Liver (tissue), 3 donors: ENCODE data around the gene NHERF2.

ENCODE experiments used
- GABPA ChIP-seq, 2 donors: IDR thresholded peaks in 1 of 2; conservative IDR thresholded peaks in 1 of 2; 2 replicates each; pipeline ENCODE4 v1.6.1; 2016; ENCODE audit warnings: antibody characterized with exemption in 2 of 2, mild to moderate bottlenecking in 1 of 2, moderate library complexity in 1 of 2
- HNF4A ChIP-seq, 2 donors: conservative IDR thresholded peaks; 2 replicates each; pipeline ENCODE4 v1.6.1; 2016; ENCODE audit warnings: antibody characterized with exemption in 2 of 2, mild to moderate bottlenecking in 2 of 2
- JUND ChIP-seq, 2 donors: IDR thresholded peaks; 2 replicates each; pipeline ENCODE4 v1.6.1; 2016; ENCODE audit warnings: antibody characterized with exemption in 2 of 2
- NR2F2 ChIP-seq: IDR thresholded peaks from 2 replicates; pipeline ENCODE4 v1.6.1; 2016; ENCODE audit warnings: antibody characterized with exemption
- RAD21 ChIP-seq, 2 donors: IDR thresholded peaks; 2 replicates each; pipeline ENCODE4 v1.6.1; 2016; ENCODE audit warnings: antibody characterized with exemption in 2 of 2, mild to moderate bottlenecking in 2 of 2
- RXRA ChIP-seq, 2 donors: IDR thresholded peaks; 2 replicates each; pipeline ENCODE4 v1.6.1; 2017 to 2018; ENCODE audit warnings: antibody characterized with exemption in 2 of 2, mild to moderate bottlenecking in 1 of 2
- TAF1 ChIP-seq: conservative IDR thresholded peaks from 2 replicates; pipeline ENCODE4 v1.6.1; 2016; ENCODE audit warnings: antibody characterized with exemption, mild to moderate bottlenecking
- YY1 ChIP-seq: IDR thresholded peaks from 2 replicates; pipeline ENCODE4 v1.6.1; 2016; ENCODE audit warnings: antibody characterized with exemption, mild to moderate bottlenecking
- TF ChIP-seq, protein P1 (sequence below): IDR thresholded peaks from 2 replicates; pipeline ENCODE4 v1.6.1; 2016; ENCODE audit warnings: antibody characterized with exemption
- TF ChIP-seq, protein P2 (sequence below): fragments of 150-350 bp; IDR thresholded peaks from 2 replicates; pipeline ENCODE4 v1.5.1; 2017; ENCODE audit warnings: improper control_type of control experiment, low read depth, low read length; ENCODE audit not compliant: missing input control
- TF ChIP-seq, protein P3 (sequence below): IDR thresholded peaks from 2 replicates; pipeline ENCODE4 v1.6.1; 2016; ENCODE audit warnings: antibody characterized with exemption
- TF ChIP-seq, protein P4 (sequence below): IDR thresholded peaks from 2 replicates; pipeline ENCODE4 v1.6.1; 2016; ENCODE audit warnings: antibody characterized with exemption, mild to moderate bottlenecking
- TF ChIP-seq, protein P5 (sequence below): IDR thresholded peaks from 2 replicates; pipeline ENCODE4 v1.6.1; 2016; ENCODE audit warnings: antibody characterized with exemption
- donor health status: healthy.
- donor health status: healthy.

DNA sequence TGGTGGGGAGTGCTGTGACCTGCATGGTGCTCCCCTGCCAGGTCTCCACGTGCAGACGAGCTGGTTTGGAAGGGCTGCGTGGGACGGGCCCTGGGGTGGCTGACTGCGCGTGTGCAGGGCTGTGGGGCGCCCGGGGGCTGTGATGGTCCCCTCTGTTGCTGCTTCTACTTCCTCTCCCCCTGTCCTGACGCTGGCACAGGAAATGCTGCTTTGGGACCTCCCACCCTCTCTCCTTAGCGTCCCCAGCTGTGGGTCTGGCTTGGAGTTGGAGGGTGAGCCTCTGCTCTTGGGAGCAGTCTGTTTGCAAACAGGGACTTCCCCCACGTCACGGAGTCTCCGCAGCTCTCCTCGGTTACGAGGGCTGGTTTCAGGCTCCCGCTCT lies 56.3 kb downstream of the NHERF2 start:
- TF ChIP-seq, protein P1, sequence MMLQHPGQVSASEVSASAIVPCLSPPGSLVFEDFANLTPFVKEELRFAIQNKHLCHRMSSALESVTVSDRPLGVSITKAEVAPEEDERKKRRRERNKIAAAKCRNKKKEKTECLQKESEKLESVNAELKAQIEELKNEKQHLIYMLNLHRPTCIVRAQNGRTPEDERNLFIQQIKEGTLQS = no peak
- TF ChIP-seq TAF1 = no peak
- TF ChIP-seq, protein P2, sequence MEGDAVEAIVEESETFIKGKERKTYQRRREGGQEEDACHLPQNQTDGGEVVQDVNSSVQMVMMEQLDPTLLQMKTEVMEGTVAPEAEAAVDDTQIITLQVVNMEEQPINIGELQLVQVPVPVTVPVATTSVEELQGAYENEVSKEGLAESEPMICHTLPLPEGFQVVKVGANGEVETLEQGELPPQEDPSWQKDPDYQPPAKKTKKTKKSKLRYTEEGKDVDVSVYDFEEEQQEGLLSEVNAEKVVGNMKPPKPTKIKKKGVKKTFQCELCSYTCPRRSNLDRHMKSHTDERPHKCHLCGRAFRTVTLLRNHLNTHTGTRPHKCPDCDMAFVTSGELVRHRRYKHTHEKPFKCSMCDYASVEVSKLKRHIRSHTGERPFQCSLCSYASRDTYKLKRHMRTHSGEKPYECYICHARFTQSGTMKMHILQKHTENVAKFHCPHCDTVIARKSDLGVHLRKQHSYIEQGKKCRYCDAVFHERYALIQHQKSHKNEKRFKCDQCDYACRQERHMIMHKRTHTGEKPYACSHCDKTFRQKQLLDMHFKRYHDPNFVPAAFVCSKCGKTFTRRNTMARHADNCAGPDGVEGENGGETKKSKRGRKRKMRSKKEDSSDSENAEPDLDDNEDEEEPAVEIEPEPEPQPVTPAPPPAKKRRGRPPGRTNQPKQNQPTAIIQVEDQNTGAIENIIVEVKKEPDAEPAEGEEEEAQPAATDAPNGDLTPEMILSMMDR = no peak
- TF ChIP-seq, protein P3, sequence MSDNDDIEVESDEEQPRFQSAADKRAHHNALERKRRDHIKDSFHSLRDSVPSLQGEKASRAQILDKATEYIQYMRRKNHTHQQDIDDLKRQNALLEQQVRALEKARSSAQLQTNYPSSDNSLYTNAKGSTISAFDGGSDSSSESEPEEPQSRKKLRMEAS = no peak
- no peak for TF ChIP-seq NR2F2
- TF ChIP-seq JUND (IDR thresholded peaks at IDR 0.05) = no peak
- no peak for TF ChIP-seq RAD21 (IDR thresholded peaks at IDR 0.05)
- TF ChIP-seq, protein P4, sequence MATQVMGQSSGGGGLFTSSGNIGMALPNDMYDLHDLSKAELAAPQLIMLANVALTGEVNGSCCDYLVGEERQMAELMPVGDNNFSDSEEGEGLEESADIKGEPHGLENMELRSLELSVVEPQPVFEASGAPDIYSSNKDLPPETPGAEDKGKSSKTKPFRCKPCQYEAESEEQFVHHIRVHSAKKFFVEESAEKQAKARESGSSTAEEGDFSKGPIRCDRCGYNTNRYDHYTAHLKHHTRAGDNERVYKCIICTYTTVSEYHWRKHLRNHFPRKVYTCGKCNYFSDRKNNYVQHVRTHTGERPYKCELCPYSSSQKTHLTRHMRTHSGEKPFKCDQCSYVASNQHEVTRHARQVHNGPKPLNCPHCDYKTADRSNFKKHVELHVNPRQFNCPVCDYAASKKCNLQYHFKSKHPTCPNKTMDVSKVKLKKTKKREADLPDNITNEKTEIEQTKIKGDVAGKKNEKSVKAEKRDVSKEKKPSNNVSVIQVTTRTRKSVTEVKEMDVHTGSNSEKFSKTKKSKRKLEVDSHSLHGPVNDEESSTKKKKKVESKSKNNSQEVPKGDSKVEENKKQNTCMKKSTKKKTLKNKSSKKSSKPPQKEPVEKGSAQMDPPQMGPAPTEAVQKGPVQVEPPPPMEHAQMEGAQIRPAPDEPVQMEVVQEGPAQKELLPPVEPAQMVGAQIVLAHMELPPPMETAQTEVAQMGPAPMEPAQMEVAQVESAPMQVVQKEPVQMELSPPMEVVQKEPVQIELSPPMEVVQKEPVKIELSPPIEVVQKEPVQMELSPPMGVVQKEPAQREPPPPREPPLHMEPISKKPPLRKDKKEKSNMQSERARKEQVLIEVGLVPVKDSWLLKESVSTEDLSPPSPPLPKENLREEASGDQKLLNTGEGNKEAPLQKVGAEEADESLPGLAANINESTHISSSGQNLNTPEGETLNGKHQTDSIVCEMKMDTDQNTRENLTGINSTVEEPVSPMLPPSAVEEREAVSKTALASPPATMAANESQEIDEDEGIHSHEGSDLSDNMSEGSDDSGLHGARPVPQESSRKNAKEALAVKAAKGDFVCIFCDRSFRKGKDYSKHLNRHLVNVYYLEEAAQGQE = no peak
- TF ChIP-seq GABPA (IDR thresholded peaks at IDR 0.05 in 1 of 2, conservative IDR thresholded peaks at IDR 0.05 in 1 of 2) = no peak
- TF ChIP-seq, protein P5, sequence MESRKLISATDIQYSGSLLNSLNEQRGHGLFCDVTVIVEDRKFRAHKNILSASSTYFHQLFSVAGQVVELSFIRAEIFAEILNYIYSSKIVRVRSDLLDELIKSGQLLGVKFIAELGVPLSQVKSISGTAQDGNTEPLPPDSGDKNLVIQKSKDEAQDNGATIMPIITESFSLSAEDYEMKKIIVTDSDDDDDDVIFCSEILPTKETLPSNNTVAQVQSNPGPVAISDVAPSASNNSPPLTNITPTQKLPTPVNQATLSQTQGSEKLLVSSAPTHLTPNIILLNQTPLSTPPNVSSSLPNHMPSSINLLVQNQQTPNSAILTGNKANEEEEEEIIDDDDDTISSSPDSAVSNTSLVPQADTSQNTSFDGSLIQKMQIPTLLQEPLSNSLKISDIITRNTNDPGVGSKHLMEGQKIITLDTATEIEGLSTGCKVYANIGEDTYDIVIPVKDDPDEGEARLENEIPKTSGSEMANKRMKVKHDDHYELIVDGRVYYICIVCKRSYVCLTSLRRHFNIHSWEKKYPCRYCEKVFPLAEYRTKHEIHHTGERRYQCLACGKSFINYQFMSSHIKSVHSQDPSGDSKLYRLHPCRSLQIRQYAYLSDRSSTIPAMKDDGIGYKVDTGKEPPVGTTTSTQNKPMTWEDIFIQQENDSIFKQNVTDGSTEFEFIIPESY = no peak
- no peak for TF ChIP-seq HNF4A (conservative IDR thresholded peaks at IDR 0.05)
- TF ChIP-seq YY1 = no peak
- no peak for TF ChIP-seq RXRA (IDR thresholded peaks at IDR 0.05)
